Inferior parietal cortex (tissue), 1 donor: Measurements from ENCODE around the gene GFPT1.

Source experiments
- DNase-seq: peaks from one replicate; pipeline ENCODE4 v3.0.0-alpha.2; 2016; ENCODE audit errors: extremely low spot score

GFPT1 gene

GRCh38 chr2:69291004-69291650 is 95.9 kb downstream of the GFPT1 start:
- DNase-seq = no peak

- no peak for DNase-seq
Observed at GRCh38 chr2:69288429-69288828, 98.6 kb downstream of the GFPT1 start.

GRCh38 chr2:69287544-69287943 is 99.5 kb downstream of the GFPT1 start:
- DNase-seq = no peak

- no peak for DNase-seq
Observed at GRCh38 chr2:69285379-69285894, 101.6 kb downstream of the GFPT1 start.

GRCh38 chr2:69280796-69281412 is 106.1 kb downstream of the GFPT1 start:
- DNase-seq = no peak

- DNase-seq = no peak
Observed at GRCh38 chr2:69279931-69280681, 106.9 kb downstream of the GFPT1 start.

GRCh38 chr2:69279211-69279610 is 107.8 kb downstream of the GFPT1 start:
- no peak for DNase-seq

- DNase-seq = no peak
Observed at GRCh38 chr2:69278366-69278765, 108.7 kb downstream of the GFPT1 start.

GRCh38 chr2:69275490-69275889 is 111.5 kb downstream of the GFPT1 start:
- no peak for DNase-seq

GRCh38 chr2:69272803-69273471 is 114.1 kb downstream of the GFPT1 start:
- no peak for DNase-seq

- no peak for DNase-seq
Observed at GRCh38 chr2:69271831-69272257, 115.2 kb downstream of the GFPT1 start.
